ENCODE measurements around the gene PDE7B. TPM values are rescaled to one million over a fixed set of nuclear protein-coding genes. Genes with fewer than 3 reads are reported as not detected.

The PDE7B gene
- total and polyA plus RNA-seq, 9 of the 15 experiments (the other 6 are each of a cell fraction or from before 2014, with no cell fraction given): 0.01 TPM; not detected in 8

- no peak overlapping the region for H3K9ac ChIP-seq (ENCODE audit: insufficient read depth in 1 of 2, low read depth in 2 of 2, low read length in 2 of 2)
- no peaks in the 10 kb centered on the region for H3K36me3 ChIP-seq (ENCODE audit: control insufficient read depth, insufficient read depth, low read length)
- H4K20me1 ChIP-seq (replicated peaks; ENCODE audit: control insufficient read depth, insufficient read depth, low read length): no peaks in the 10 kb centered on the region
- peaks cover 5 to 21% of the 10 kb centered on the region in 2 experiments; a peak in 4 of 5 replicates for H3K27me3 ChIP-seq (ENCODE audit: control insufficient read depth in 2 of 2, insufficient read depth in 2 of 2, low read length in 2 of 2)
- intact Hi-C loops (cut with micrococcal nuclease) (no loop called here), in situ Hi-C loops (cut with MboI) (no loop called here)
- FAIRE-seq (no peak), ATAC-seq (no peak), DNase-seq (ENCODE audit: extremely low read depth in 1 of 4, low spot score in 3 of 4) (no peak)
- TF ChIP-seq ZNF644 (tag; IDR thresholded peaks at IDR 0.05; ENCODE audit: low read depth): no peak
- ChIA-PET POLR2A (interaction anchor here (0.6 to 1.4 kb wide), 3 partner anchors 24 to 208 kb away, joined by 3 to 4 read pairs (median 3); no protein-coding TSS in a partner anchor), CTCF (ENCODE audit: low intra/inter-chr PET ratio) (no interaction called here)
- H3K79me2 ChIP-seq (ENCODE audit: control insufficient read depth, insufficient read depth, low read length): no peaks in the 10 kb centered on the region
- no peak overlapping the region for H3K27ac ChIP-seq (ENCODE audit: extremely low read depth, low read depth, low read length)
- no peak overlapping the region for H2AFZ ChIP-seq (ENCODE audit: low read depth, low read length)
- H3K4me2 ChIP-seq (ENCODE audit: insufficient read depth, low read length): no peak overlapping the region
- no peaks in the 10 kb centered on the region for H3K9me3 ChIP-seq (replicated peaks; ENCODE audit: control insufficient read depth, insufficient read depth, low read depth, low read length)
- no peaks in the 10 kb centered on the region for H3K9me1 ChIP-seq (ENCODE audit: control insufficient read depth, insufficient read depth, low read length)
- no peaks in the 10 kb centered on the region for H3K4me1 ChIP-seq (replicated peaks in 1 of 2; ENCODE audit: control insufficient read depth in 2 of 2, insufficient read depth in 2 of 2, low read length in 2 of 2)
- H3K4me3 ChIP-seq: no peak overlapping the region
- no TSS peak for BruUV-seq (replicated peaks)
These were observed 187.0 kb downstream of the PDE7B start for GRCh38 chr6:136038531-136038930.

- no TSS peak for BruUV-seq (replicated peaks)
- H3K36me3 ChIP-seq (ENCODE audit: control insufficient read depth, insufficient read depth, low read length): no peaks in the 10 kb centered on the region
- no peak overlapping the region for H3K4me3 ChIP-seq
- no peaks in the 10 kb centered on the region for H3K9me3 ChIP-seq (replicated peaks; ENCODE audit: control insufficient read depth, insufficient read depth, low read depth, low read length)
- FAIRE-seq: no peak
- H3K27me3 ChIP-seq (ENCODE audit: control insufficient read depth in 2 of 2, insufficient read depth in 2 of 2, low read length in 2 of 2): peaks cover 5 to 21% of the 10 kb centered on the region in 2 experiments; a peak in 4 of 5 replicates
- no peak overlapping the region for H3K9ac ChIP-seq (ENCODE audit: insufficient read depth in 1 of 2, low read depth in 2 of 2, low read length in 2 of 2)
- no peaks in the 10 kb centered on the region for H4K20me1 ChIP-seq (replicated peaks; ENCODE audit: control insufficient read depth, insufficient read depth, low read length)
- no peak overlapping the region for H2AFZ ChIP-seq (ENCODE audit: low read depth, low read length)
- H3K4me2 ChIP-seq (ENCODE audit: insufficient read depth, low read length): no peak overlapping the region
- 0% methylated on average over 4 of the region's 4 CpGs for WGBS (ENCODE audit: insufficient coverage, low coverage, missing lambda C conversion rate)
- no peaks in the 10 kb centered on the region for H3K79me2 ChIP-seq (ENCODE audit: control insufficient read depth, insufficient read depth, low read length)
- POLR2A ChIA-PET: no interaction called here
- in situ Hi-C loops (cut with MboI) (no loop called here), intact Hi-C loops (cut with micrococcal nuclease) (no loop called here)
- H3K27ac ChIP-seq (ENCODE audit: extremely low read depth, low read depth, low read length): no peak overlapping the region
- no peak for ATAC-seq
- DNase-seq (ENCODE audit: extremely low read depth in 1 of 4, low spot score in 3 of 4): no peak
- CTCF ChIA-PET (ENCODE audit: low intra/inter-chr PET ratio): no interaction called here
- H3K4me1 ChIP-seq (replicated peaks in 1 of 2; ENCODE audit: control insufficient read depth in 2 of 2, insufficient read depth in 2 of 2, low read length in 2 of 2): no peaks in the 10 kb centered on the region
- no peaks in the 10 kb centered on the region for H3K9me1 ChIP-seq (ENCODE audit: control insufficient read depth, insufficient read depth, low read length)
- TF ChIP-seq BCLAF1 (IDR thresholded peaks at IDR 0.05; ENCODE audit: borderline replicate concordance in 1 of 2, control insufficient read depth in 1 of 2, low read depth in 2 of 2, low read length in 1 of 2) (no peak), RB1 (IDR thresholded peaks at IDR 0.05; ENCODE audit: low read depth) (no peak)
These were observed 187.7 kb downstream of the PDE7B start for GRCh38 chr6:136039185-136039584.
